Thyroid gland (tissue), 4 donors: ENCODE measurements around the gene ITGA8. TPM values are rescaled to one million over a fixed set of nuclear protein-coding genes. Genes with fewer than 3 reads are reported as not detected.

Source experiments
- DNase-seq, 2 donors: peaks; one replicate each; pipeline ENCODE4 v3.0.0-alpha.2; 2019
- H3K27ac ChIP-seq, 3 donors: fragments of 200-600 bp; sonication (generic); 1 replicate in 2 of 3; 2 replicates in 1 of 3; pipeline ENCODE4 v1.5.1; 2016 to 2019; ENCODE audit warnings: mild to moderate bottlenecking in 1 of 3, moderate library complexity in 1 of 3
- H3K27me3 ChIP-seq: fragments of 200-600 bp; sonication (generic); one replicate; pipeline ENCODE4 v1.5.1; 2019
- H3K36me3 ChIP-seq, 2 donors: fragments of 200-600 bp; sonication (generic); one replicate each; pipeline ENCODE4 v1.5.1; 2016 to 2019
- H3K4me1 ChIP-seq, 2 donors: fragments of 200-600 bp; sonication (generic); one replicate each; pipeline ENCODE4 v1.5.1; 2017 to 2019
- H3K4me3 ChIP-seq, 3 donors: fragments of 200-600 bp; sonication (generic); replicated peaks in 1 of 3; 1 replicate in 2 of 3; 2 replicates in 1 of 3; pipeline ENCODE4 v1.5.1; 2016; ENCODE audit warnings: mild to moderate bottlenecking in 1 of 3
- H3K9me3 ChIP-seq: fragments of 200-600 bp; sonication (generic); one replicate; pipeline ENCODE4 v1.5.1; 2017
- CTCF ChIP-seq, 6 experiments: fragments of 200-600 bp in 3 of 6; fragments of 450-650 bp in 3 of 6; sonication (generic) in 3 of 6; IDR thresholded peaks; one replicate each; pipeline ENCODE4 v1.5.1; 2016 to 2019; ENCODE audit warnings: antibody characterized with exemption in 6 of 6, mild to moderate bottlenecking in 2 of 6, inconsistent platforms in 1 of 6, moderate library complexity in 1 of 6
- POLR2A ChIP-seq, 2 donors: fragments of 450-650 bp; IDR thresholded peaks; one replicate each; pipeline ENCODE4 v1.6.1; 2017; ENCODE audit warnings: antibody characterized with exemption in 2 of 2, mild to moderate bottlenecking in 2 of 2, moderate library complexity in 1 of 2
- WGBS, 2 donors: methylation state at CpG; one replicate each; pipeline ENCODE4 v1.1.5; 2017; 5-methylcytosine and 5-hydroxymethylcytosine counted together
- intact Hi-C: fragments of 100-400 bp; cut with DNase I; formaldehyde crosslinking; loops from one replicate; pipeline ENCODE4 v1.15.1; 2023
- total RNA-seq, 4 donors: library from RNA; depleted of rRNA; stranded (reverse); fragments of >200 nt; gene quantifications; one replicate each; pipeline ENCODE4 v1.2.3, GENCODE V29; 2016

ITGA8 gene
- total RNA-seq, 4 donors from 2014 or later = 4.6 to 14.8 (median 4.9) TPM

- 84 to 86% methylated on average over 5 of the region's 5 CpGs for WGBS, 2 donors
- no peaks in the 10 kb centered on the region for H3K36me3 ChIP-seq
- TF ChIP-seq CTCF (IDR thresholded peaks at IDR 0.05) (no peak), POLR2A (IDR thresholded peaks at IDR 0.05) (no peak)
- H3K27me3 ChIP-seq = no peaks in the 10 kb centered on the region
- H3K9me3 ChIP-seq = no peaks in the 10 kb centered on the region
- H3K27ac ChIP-seq = no peak overlapping the region
- H3K4me3 ChIP-seq = no peak overlapping the region
- intact Hi-C loops = no loop called here
- no peaks in the 10 kb centered on the region for H3K4me1 ChIP-seq
- no peak for DNase-seq
Observed at GRCh38 chr10:15710455-15710854, 9.3 kb downstream of the ITGA8 start.

DNA sequence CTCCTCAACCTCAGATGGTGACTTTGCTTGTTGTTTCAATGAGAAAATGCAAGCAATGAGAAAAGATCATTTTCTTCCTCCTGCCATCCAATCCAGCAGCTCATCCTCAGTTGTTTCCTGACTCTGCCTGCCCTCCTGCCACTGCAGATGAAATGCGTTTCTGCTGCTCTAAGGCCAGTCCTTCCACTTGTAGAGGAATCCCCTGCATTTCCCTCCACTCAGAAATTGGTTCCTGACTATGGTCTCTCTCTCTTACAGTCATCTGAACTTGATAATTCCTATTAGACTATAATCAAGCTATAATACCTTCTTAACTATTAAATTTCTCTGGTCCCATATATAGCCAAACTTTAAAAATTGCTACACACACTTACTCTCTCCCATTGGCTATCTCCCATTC, 14.4 kb downstream of the ITGA8 start:
- no peak overlapping the region for H3K4me3 ChIP-seq
- no peaks in the 10 kb centered on the region for H3K27me3 ChIP-seq
- H3K36me3 ChIP-seq = no peaks in the 10 kb centered on the region
- intact Hi-C loops = no loop called here
- H3K9me3 ChIP-seq = no peaks in the 10 kb centered on the region
- TF ChIP-seq POLR2A (IDR thresholded peaks at IDR 0.05) = no peak
- no peak for TF ChIP-seq CTCF (IDR thresholded peaks at IDR 0.05)
- H3K27ac ChIP-seq = no peak overlapping the region
- DNase-seq = no peak
- no peaks in the 10 kb centered on the region for H3K4me1 ChIP-seq
- WGBS, 2 donors = 73 to 88% methylated on average over 1 of the region's 1 CpG

DNA sequence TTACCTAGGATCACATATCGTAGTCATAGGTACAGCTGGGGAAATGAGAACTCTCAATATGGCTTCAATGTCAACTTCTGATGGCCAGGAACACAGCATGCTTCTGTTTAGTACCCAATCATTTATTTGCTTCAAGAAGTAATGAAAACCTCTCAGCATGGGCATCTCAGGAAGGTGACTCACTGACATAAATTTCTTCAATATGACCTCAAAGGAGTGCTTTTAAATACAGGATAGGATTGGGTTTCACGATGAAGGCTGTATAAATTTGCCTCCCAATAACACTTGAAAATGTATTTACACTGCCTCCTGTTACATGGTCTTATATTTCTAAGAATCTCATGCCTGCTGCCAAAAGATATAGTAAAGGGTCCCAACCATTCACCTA, 15.1 kb downstream of the ITGA8 start:
- Histone ChIP-seq H3K4me3 (no peak overlapping the region), H3K27ac (no peak overlapping the region), H3K9me3 (no peaks in the 10 kb centered on the region), H3K36me3 (no peaks in the 10 kb centered on the region), H3K4me1 (no peaks in the 10 kb centered on the region), H3K27me3 (no peaks in the 10 kb centered on the region)
- intact Hi-C loops = no loop called here
- 77 to 91% methylated on average over 2 of the region's 2 CpGs for WGBS, 2 donors
- DNase-seq = no peak
- TF ChIP-seq POLR2A (IDR thresholded peaks at IDR 0.05) (no peak), CTCF (IDR thresholded peaks at IDR 0.05) (no peak)

- DNase-seq = no peak
- Histone ChIP-seq H3K4me3 (no peak overlapping the region), H3K27me3 (no peaks in the 10 kb centered on the region), H3K4me1 (no peaks in the 10 kb centered on the region), H3K27ac (no peak overlapping the region), H3K36me3 (no peaks in the 10 kb centered on the region), H3K9me3 (no peaks in the 10 kb centered on the region)
- 93 to 95% methylated on average over 4 of the region's 4 CpGs for WGBS, 2 donors
- TF ChIP-seq POLR2A (IDR thresholded peaks at IDR 0.05) (no peak), CTCF (IDR thresholded peaks at IDR 0.05) (no peak)
- intact Hi-C loops = no loop called here
Observed at GRCh38 chr10:15703944-15704580, 15.7 kb downstream of the ITGA8 start.

GRCh38 chr10:15703151-15703880, 16.4 kb downstream of the ITGA8 start:
- WGBS, 2 donors = 73 to 77% methylated on average over 4 of the region's 4 CpGs
- H3K27me3 ChIP-seq = no peaks in the 10 kb centered on the region
- no peaks in the 10 kb centered on the region for H3K4me1 ChIP-seq
- no peak for TF ChIP-seq POLR2A (IDR thresholded peaks at IDR 0.05)
- TF ChIP-seq CTCF (IDR thresholded peaks at IDR 0.05) = no peak
- no peaks in the 10 kb centered on the region for H3K9me3 ChIP-seq
- intact Hi-C loops = no loop called here
- H3K36me3 ChIP-seq = no peaks in the 10 kb centered on the region
- no peak overlapping the region for H3K27ac ChIP-seq
- no peak for DNase-seq
- no peak overlapping the region for H3K4me3 ChIP-seq
